NAMALWA (cell line): ENCODE results near the gene SHISAL1.
"Not testable (repeated sequence)": the region's sequence is repeated elsewhere in the genome, so short reads cannot be mapped to it uniquely, and the experiment has no call there.

Experiments
- DNase-seq: peaks from one replicate; pipeline ENCODE4 v3.0.0-alpha.2; 2015; ENCODE audit warnings: low spot score

The SHISAL1 gene

GRCh38 chr22:44261164-44261860 is 51.4 kb downstream of the SHISAL1 start:
- no peak for DNase-seq

GRCh38 chr22:44260216-44261035 is 52.3 kb downstream of the SHISAL1 start:
- no peak for DNase-seq

DNA sequence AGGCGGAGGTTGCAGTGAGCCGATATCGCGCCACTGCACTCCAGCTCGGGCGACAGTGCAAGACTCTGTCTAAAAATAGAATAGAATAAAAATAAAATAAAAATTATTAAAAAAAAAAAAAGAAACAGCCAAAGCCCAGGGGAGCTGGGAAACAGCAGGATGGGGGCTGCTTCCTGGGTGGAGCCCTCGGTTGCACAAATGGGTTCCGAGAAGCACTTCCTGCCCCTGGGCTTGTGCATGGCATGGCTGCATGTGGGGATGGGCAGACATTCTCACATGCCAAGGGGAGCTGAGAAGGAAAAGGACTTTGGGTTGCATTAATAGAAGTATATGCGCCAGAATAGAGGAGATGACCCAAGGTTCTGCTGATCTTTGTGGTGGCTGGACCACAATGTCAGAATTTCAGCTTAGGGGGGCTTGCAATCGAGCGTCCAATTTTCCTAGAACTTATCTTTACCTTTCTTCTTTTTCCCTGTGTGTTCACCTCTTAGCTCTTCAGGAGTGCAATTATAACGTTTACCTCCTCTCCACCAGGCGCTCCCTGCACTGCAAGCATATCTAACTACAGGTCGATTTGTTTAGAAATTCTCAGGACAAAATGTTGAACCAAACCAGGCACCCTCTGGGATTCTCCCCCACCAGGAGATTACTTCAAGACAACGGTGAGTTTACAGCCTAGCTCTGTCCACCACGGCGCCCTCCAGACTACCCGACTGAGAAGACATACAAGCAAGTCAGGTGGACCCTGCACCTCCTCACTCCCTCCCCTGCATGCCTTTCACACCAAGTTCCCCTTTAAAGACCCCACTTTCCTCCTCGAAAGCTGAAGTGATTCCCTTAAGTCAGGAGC is 53.2 kb downstream of the SHISAL1 start:
- no peak for DNase-seq

GRCh38 chr22:44256556-44257485 is 55.9 kb downstream of the SHISAL1 start:
- no peak for DNase-seq

DNA sequence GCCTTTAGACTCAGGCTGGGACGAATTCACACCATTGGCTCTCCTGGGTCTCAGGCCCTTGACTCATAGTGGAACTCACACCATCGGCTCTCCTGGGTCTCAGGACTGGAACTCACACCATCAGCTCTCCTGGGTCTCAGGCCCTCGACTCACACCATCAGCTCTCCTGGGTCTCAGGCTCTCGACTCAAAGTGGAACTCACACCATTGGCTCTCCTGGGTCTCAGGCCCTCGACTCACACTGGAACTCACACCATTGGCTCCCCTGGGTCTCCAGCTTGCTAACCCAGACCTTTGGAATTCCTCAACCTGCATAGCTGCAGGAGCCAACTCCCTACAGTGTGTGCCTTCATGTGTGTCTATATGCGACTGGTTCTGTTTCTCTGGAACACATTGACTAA is 56.7 kb downstream of the SHISAL1 start:
- no peak for DNase-seq

GRCh38 chr22:44254811-44255210 is 57.9 kb downstream of the SHISAL1 start:
- DNase-seq = no peak

- DNase-seq = no peak
Measured at GRCh38 chr22:44249376-44250147, 63.2 kb downstream of the SHISAL1 start.

DNA sequence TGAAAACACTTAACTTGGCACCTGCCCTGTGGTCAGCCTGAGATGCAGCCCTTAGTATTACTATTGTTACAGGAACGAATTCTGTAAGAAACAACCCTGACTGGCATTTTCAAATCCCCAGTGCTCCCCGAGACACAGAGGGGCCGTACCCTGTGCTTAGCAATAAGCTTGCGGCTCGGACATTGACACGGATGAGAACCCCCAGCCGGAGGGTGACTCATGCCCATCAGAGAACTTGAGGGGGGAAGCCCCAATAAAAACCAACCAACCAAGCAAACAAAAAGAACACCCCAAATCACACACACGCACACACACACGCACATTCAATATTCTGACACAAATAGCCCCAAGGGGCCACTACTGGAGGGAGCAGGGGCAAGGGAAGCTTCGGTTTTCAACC is 63.8 kb downstream of the SHISAL1 start:
- no peak for DNase-seq

DNA sequence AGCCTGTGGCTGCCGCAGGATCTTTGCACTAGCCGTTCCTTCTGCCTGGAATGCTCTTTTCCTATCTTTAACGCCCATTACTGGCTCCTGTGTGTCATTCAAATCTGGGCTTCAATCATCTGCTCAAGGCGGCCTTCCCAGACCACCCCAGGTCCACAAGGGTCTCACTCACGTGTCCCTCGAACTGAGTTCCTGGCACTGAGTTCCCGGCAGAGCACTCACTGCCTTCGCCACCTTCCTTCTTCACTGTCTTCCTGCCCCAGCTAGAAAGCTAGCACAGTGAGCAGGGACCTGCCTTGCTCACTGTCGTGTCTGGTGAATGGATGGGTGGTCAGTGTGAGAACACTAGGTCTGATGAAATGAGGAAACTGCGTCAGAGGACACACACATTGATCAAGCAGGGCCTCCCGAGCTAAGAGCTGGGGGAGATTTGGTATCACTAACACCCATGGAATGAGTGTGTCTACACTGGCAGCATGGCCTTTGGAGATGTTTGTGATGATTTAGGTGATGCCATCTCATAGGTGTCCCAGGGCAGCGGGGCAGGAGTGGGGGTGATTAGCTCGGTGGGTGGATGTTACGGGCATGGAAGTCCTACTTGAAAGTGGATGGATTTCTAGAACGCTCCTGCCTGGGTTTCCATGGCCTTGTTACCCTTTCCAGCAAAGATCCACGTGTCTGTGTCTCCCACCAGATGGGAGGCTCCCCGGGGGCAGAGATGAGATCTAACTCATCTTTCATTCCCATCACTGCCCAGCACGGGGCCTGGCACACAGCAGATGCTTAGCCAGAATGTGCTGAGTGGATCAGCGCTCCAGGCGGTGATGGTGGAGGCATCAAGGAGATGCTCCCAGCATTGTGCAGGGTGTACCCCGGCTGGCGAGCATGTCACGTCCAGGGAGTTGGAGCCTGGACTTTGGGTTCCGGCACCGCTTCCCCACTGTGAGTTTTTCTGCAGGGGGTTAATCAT is 64.5 kb downstream of the SHISAL1 start:
- no peak for DNase-seq

DNA sequence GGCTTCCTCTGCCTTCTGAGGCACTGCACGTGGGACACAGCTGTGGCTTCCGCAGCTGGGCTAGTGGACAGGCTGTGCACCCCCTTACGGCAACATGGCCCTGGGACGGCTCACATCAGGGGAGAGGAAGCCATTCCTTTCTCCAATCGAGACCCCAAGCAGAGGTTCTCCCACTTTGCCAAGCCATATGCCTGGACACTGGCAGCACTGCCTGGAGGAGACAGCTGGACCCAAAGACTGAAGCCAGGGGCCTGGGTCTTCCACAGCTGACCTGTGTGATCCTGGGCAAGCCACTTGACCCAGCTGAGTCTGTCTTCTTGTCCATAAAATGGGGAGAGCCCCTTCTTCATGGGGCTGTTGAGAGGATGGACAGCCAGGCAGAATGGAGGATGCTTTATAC is 65.4 kb downstream of the SHISAL1 start:
- DNase-seq = no peak

DNA sequence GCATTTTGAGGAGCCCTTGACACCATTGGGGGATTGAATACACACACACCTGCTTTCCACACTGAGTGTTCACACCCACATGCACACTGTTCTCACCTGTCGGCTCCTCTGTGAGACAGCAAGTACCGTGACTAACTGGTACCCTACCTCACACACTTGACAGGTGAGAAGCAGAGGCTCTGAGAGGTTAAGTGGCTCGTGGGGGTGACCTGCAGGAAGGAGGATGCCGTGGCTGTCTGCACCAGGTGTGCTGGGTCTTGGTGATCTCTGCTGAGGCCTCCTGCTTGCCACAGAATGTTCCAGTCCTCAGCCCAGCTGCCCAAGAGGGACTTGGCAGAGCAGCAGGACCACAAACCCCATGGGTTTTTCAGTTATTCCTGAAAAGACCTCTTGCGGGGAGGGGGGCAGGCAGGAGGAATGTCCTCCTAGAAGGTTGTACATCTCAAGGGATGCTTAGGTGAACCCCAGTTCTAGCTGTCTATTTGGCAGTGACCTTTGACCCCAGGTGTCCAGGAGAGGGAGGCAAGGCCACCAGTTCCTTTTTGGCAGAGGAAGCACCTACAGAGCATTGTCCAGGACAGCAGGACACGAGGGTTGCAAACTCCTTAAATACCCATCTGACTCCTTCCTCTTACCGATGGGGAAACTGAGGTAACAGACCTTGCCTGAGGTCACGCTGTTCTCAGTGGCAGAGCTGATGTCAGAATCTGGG is 66.0 kb downstream of the SHISAL1 start:
- no peak for DNase-seq

DNA sequence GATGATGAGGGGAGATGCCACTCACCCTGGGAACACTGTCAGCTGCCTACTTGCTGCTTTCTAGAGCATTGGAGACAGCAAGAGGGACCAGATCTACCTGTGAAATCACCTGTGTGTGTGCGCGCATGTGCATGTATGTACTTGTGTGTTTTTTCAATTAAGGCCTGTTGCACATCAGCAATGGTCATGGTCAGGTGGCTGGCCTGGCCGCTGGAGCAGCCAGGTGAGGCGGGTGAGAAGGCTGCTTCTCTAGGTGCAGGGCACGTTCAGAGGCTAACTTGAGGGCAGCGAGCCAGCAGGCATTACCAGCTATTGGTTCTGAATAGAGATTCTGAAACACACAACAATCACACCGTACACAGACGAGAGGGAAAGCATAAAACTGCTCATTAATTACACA is 66.9 kb downstream of the SHISAL1 start:
- DNase-seq = no peak

DNA sequence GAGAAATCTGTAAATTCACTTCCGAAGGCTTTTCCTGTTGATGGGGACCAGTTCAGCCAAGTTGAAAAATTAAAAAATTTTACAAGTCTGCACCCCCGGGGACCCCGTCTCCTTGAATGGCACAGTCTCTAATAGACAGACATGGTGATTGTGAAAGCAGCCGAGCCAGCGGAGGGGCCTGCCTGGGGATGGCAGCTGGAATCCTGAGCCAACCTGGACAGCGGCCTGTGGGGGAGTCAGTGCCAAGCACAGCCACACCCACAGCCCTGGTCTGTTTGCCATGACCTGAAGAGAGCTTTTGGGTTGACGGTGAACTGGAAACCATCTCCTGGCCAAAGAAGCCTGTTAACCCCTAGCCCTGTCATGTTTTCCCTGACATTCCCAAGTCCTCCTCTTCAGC is 67.3 kb downstream of the SHISAL1 start:
- DNase-seq = no peak

DNA sequence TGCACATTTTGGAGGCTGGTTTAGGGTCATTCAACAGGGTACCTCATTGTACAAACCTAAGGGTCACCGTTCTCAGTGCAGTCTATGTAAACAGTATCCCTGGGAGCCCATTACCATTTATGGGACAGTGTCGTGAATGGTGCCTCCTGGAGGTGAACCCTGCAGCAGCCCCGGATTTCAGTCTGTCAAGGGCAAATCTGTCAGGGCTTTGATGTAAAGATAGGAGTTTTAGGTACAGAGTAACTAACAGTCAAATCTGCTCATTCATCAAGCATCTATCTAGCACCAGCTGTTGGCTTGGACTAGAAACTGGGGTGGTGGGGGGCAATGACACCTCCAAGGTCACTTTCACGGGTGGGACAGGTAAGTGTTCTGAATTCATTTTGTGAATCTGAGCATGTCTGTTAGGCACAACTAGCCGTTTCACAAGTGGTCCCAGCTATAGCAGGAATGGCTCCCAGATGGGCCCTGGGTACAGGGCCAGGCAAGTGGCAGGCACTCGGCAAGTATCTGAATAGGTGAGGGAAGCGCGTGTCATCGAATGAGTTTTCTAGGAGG is 68.4 kb downstream of the SHISAL1 start:
- no peak for DNase-seq

DNA sequence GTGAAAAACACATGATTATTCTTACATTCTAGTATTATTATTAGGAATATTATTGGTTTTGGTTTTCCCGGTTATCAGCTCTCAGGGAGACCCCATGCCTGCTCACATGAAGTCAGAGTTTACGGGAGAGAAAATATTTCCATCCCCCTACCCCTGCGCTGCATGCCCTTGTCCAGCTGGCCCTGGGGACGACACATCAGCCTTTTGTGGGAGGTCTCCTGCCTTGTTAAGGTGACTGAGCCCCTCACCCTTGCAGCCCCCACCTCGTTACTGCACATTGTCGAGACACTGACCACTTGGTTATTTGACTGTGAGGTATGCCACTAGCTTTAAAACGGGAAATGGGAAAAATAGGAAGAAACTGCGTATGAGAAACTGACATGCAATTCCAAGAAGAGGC is 69.0 kb downstream of the SHISAL1 start:
- DNase-seq = no peak

DNA sequence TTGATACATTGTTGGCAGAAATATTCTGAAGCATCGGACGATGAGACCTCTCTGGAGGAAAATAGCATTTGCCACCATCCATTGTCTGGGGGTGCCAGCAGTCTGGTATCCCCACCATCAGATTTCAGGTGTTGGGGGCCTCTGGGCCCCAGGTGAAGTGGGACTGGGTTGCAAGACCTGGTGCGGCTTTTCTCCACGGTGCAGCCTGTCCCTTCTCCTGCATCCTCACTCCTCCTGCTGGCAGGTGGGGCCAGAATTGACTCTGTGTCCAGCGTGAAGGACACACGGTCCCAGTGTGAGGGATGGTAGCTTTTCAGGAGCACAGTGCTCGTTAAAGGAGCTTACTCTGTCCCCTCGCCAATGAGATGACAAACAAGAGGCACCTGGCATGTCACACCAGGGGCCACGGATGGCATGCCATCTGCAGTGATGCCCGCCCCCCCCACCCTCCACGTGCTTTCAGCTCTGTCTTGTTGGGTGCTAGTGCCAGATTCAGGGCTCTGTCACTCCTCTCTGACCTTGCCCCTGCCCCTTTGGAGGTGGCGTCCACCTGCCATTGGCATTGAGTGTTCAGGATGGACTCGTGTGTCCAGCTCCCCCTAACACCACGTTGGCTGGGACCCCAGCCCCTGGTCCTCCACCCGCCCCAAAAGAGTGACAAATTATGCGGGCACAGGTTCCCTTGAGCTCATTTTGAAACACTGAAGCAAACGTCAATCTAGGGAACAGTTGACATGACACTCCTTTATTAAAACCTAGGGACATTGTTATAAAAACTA is 69.6 kb downstream of the SHISAL1 start:
- DNase-seq = no peak

- DNase-seq = not testable (repeated sequence)
Measured at GRCh38 chr22:44241121-44241520, 71.6 kb downstream of the SHISAL1 start.

GRCh38 chr22:44237290-44237689 is 75.5 kb downstream of the SHISAL1 start:
- DNase-seq = no peak
